Measurements from ENCODE around the gene CDC20.
A peak's percentile ranks its signal among the peaks of the same experiment; 100 is the strongest.
"Not testable (repeated sequence)": the region's sequence is repeated elsewhere in the genome, so short reads cannot be mapped to it uniquely, and the experiment has no call there.

The CDC20 gene

GRCh38 chr1:43383449-43383848 is 24.7 kb downstream of the CDC20 start:
- Histone ChIP-seq H3K9me3 (ENCODE audit: control insufficient read depth, low read length) (no peaks in the 10 kb centered on the region), H3K36me3 (ENCODE audit: control insufficient read depth, insufficient read depth, low read length) (peaks cover 76% of the 10 kb centered on the region)
- 80 to 100% methylated on average over 1 of the region's 2 CpGs for WGBS, 2 experiments (ENCODE audit: insufficient coverage in 2 of 2)

DNA sequence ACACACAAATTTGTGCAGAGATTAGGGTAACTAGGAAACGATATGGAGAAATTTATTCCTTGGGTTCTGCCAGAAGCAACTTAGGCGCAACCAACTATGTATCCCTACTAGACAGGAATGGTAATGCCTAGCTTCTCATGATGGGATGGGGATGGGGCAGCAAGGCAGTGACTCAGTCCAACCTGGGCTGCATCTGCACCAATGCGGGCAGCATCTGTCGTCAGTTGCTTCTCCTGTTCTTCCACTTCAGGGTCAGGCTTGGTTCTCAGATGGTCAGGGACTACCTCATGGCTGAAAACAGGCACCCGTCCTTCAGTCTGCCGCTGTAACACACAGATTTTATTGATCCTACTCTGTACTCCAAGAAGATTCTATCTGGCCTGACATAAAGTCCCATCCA is 27.9 kb downstream of the CDC20 start:
- H3K4me3 ChIP-seq (ENCODE audit: extremely low read depth, insufficient read depth, low read length, poor library complexity, severe bottlenecking), result no peak overlapping the region
- 98 to 100% methylated on average over 5 to 6 of the region's 6 CpGs for WGBS, 2 experiments (ENCODE audit: insufficient coverage in 2 of 2)

More at GRCh38 chr1:43383449-43383848, 24.7 kb downstream of the CDC20 start:
- Histone ChIP-seq H3K4me1 (ENCODE audit: control insufficient read depth, insufficient read depth, low read length, poor library complexity, severe bottlenecking) (peaks cover 3% of the 10 kb centered on the region), H3K4me3 (ENCODE audit: extremely low read depth, insufficient read depth, low read length, poor library complexity, severe bottlenecking) (no peak overlapping the region), H3K27ac (ENCODE audit: low read depth, low read length, severe bottlenecking) (no peak overlapping the region)

GRCh38 chr1:43387976-43388599 is 29.3 kb downstream of the CDC20 start:
- H3K4me1 ChIP-seq (ENCODE audit: control insufficient read depth, insufficient read depth, low read length, poor library complexity, severe bottlenecking), result peaks cover 11% of the 10 kb centered on the region
- WGBS, 2 experiments (ENCODE audit: insufficient coverage in 2 of 2), result 90 to 95% methylated on average over 2 of the region's 4 CpGs

More for the DNA sequence above, 27.9 kb downstream of the CDC20 start:
- H3K9me3 ChIP-seq (ENCODE audit: control insufficient read depth, low read length), result no peaks in the 10 kb centered on the region
- peaks cover 68% of the 10 kb centered on the region for H3K36me3 ChIP-seq (ENCODE audit: control insufficient read depth, insufficient read depth, low read length)
- H3K27ac ChIP-seq (ENCODE audit: low read depth, low read length, severe bottlenecking), result no peak overlapping the region
- H3K4me1 ChIP-seq (ENCODE audit: control insufficient read depth, insufficient read depth, low read length, poor library complexity, severe bottlenecking), result peaks cover 11% of the 10 kb centered on the region

DNA sequence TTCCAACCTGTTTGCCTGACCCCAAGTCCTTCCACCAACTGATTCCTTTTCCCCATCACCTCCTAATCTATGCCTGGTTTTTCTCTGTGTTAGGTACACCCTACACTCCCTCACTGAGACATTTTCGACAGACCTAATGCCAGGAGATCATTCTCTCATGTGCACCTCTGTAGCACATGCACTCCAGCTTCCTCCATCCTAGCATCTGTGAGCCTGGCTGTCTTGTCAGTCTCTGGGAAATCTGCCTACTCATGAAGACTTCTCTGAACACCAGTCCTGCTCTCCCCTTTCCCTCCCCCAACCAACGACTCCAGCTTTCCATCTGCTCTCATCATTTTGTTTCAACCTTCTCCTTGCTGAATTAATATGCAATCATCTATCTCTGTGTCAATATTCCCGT is 29.8 kb downstream of the CDC20 start:
- Histone ChIP-seq H3K36me3 (ENCODE audit: control insufficient read depth, insufficient read depth, low read length) (peaks cover 50% of the 10 kb centered on the region), H3K4me3 (ENCODE audit: extremely low read depth, insufficient read depth, low read length, poor library complexity, severe bottlenecking) (peak overlapping the region; percentile 96), H3K4me1 (ENCODE audit: control insufficient read depth, insufficient read depth, low read length, poor library complexity, severe bottlenecking) (peaks cover 11% of the 10 kb centered on the region), H3K9me3 (ENCODE audit: control insufficient read depth, low read length) (no peaks in the 10 kb centered on the region), H3K27ac (ENCODE audit: low read depth, low read length, severe bottlenecking) (no peak overlapping the region)
- WGBS, 2 experiments (ENCODE audit: insufficient coverage in 2 of 2), result 80 to 85% methylated on average over 3 of the region's 3 CpGs

More at GRCh38 chr1:43387976-43388599, 29.3 kb downstream of the CDC20 start:
- H3K4me3 ChIP-seq (ENCODE audit: extremely low read depth, insufficient read depth, low read length, poor library complexity, severe bottlenecking), result peak overlapping the region; percentile 96
- H3K36me3 ChIP-seq (ENCODE audit: control insufficient read depth, insufficient read depth, low read length), result peaks cover 55% of the 10 kb centered on the region
- H3K27ac ChIP-seq (ENCODE audit: low read depth, low read length, severe bottlenecking), result no peak overlapping the region
- H3K9me3 ChIP-seq (ENCODE audit: control insufficient read depth, low read length), result no peaks in the 10 kb centered on the region

DNA sequence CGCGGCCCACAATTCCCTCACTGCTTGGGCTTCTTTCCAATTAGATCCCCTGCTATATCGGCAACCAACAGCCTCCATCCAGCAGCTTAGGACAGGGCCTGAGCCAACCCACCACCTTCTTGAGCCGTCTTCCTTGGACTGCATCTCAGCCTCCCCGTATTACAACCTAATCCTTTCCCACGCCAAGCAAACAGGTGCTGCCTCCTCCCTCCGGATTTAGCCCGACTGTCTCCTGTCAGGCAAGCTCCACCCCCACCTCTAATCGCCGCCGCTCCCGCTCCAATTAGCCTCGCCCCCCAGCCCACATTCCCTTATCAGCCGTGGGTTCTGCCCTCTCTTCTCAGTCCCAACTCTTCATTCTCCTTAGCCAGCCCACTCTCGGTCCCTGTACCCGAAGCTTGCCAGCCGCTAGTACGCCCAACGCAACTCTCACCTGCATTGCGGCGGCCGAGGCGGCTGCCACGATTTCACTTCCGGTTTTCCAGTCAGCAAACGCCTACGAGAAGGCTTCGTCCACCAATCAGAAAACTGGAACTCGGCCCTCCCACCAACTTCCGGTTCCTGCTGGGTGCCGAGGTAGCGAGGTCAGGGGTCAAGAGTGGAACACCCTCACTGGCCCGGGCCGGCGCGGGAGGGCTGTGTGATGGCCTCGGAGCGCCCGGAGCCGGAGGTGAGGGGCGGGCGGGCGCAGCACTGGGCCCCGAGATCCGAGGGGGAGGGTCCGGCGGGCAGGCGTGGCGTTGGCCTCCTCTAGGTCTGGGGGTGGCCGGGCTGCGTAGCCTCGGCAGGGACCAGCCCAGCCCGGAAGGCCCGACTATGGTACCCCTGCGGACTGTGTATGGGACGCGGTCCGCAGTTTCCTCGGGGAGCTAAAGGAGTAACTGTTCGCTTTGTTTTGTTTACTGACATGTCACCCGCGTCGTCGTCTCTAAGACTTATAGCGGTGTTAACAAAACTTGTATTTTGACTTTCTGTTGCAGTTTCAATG is 30.8 kb downstream of the CDC20 start, which contains the start of the genes MED8 and SZT2:
MED8 (minus strand) TSS at position 475 of the 988 bp plus-strand sequence; CDS start at position 439, 36 bp downstream.
SZT2 (plus strand) TSS at position 574 of the 988 bp plus-strand sequence; CDS start at position 644, 70 bp downstream.
- Histone ChIP-seq H3K4me3 (ENCODE audit: extremely low read depth, insufficient read depth, low read length, poor library complexity, severe bottlenecking) (peak within 1 kb of the TSS; percentile 96), H3K27ac (ENCODE audit: low read depth, low read length, severe bottlenecking) (peak within 1 kb of the TSS; percentile 84), H3K4me1 (ENCODE audit: control insufficient read depth, insufficient read depth, low read length, poor library complexity, severe bottlenecking) (peaks cover 11% of the 10 kb centered on the region), H3K36me3 (ENCODE audit: control insufficient read depth, insufficient read depth, low read length) (peaks cover 45% of the 10 kb centered on the region), H3K9me3 (ENCODE audit: control insufficient read depth, low read length) (no peaks in the 10 kb centered on the region)
- 0% methylated on average over 58 to 60 of the region's 65 CpGs for WGBS, 2 experiments (ENCODE audit: insufficient coverage in 2 of 2)

GRCh38 chr1:43392702-43393101 is 33.9 kb downstream of the CDC20 start:
- 87 to 95% methylated on average over 2 of the region's 3 CpGs for WGBS, 2 experiments (ENCODE audit: insufficient coverage in 2 of 2)
- no peak overlapping the region for H3K27ac ChIP-seq (ENCODE audit: low read depth, low read length, severe bottlenecking)
- no peak overlapping the region for H3K4me3 ChIP-seq (ENCODE audit: extremely low read depth, insufficient read depth, low read length, poor library complexity, severe bottlenecking)
- H3K36me3 ChIP-seq (ENCODE audit: control insufficient read depth, insufficient read depth, low read length), result peaks cover 27% of the 10 kb centered on the region
- no peaks in the 10 kb centered on the region for H3K9me3 ChIP-seq (ENCODE audit: control insufficient read depth, low read length)
- H3K4me1 ChIP-seq (ENCODE audit: control insufficient read depth, insufficient read depth, low read length, poor library complexity, severe bottlenecking), result peaks cover 11% of the 10 kb centered on the region

DNA sequence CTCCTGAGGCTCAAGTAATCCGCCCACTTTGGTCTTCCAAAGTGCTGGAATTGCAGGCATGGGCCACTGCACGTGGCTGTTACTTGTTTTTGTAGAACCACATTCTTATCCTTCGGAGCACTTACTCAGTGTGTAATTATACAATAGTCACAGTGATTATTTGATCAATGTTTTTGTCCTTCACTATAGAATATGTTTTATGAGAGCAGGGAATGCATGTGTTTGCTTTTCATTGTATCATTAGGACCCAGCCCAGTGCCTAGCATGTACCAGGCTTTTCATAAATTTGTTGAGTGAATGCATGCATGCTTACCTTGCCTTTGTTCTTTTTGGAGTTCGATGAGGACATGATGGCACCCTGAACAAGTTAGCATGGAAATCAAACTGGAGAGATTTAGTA is 36.7 kb downstream of the CDC20 start:
- Histone ChIP-seq H3K27ac (ENCODE audit: low read depth, low read length, severe bottlenecking) (no peak overlapping the region), H3K9me3 (ENCODE audit: control insufficient read depth, low read length) (no peaks in the 10 kb centered on the region), H3K4me3 (ENCODE audit: extremely low read depth, insufficient read depth, low read length, poor library complexity, severe bottlenecking) (no peak overlapping the region), H3K4me1 (ENCODE audit: control insufficient read depth, insufficient read depth, low read length, poor library complexity, severe bottlenecking) (peaks cover 4% of the 10 kb centered on the region), H3K36me3 (ENCODE audit: control insufficient read depth, insufficient read depth, low read length) (peaks cover 17% of the 10 kb centered on the region)
- WGBS, 2 experiments (ENCODE audit: insufficient coverage in 2 of 2), result 93 to 100% methylated on average over 1 to 3 of the region's 4 CpGs

- no peaks in the 10 kb centered on the region for H3K9me3 ChIP-seq (ENCODE audit: control insufficient read depth, low read length)
- no peak overlapping the region for H3K27ac ChIP-seq (ENCODE audit: low read depth, low read length, severe bottlenecking)
- no peak overlapping the region for H3K4me3 ChIP-seq (ENCODE audit: extremely low read depth, insufficient read depth, low read length, poor library complexity, severe bottlenecking)
- 83% methylated on average over 1 of the region's 1 CpG; no CpG with 5 or more reads in 1 of the 2 experiments for WGBS, 2 experiments (ENCODE audit: insufficient coverage in 2 of 2)
- H3K4me1 ChIP-seq (ENCODE audit: control insufficient read depth, insufficient read depth, low read length, poor library complexity, severe bottlenecking), result no peaks in the 10 kb centered on the region
- H3K36me3 ChIP-seq (ENCODE audit: control insufficient read depth, insufficient read depth, low read length), result peaks cover 20% of the 10 kb centered on the region
Observed at GRCh38 chr1:43396059-43396458, 37.3 kb downstream of the CDC20 start.

DNA sequence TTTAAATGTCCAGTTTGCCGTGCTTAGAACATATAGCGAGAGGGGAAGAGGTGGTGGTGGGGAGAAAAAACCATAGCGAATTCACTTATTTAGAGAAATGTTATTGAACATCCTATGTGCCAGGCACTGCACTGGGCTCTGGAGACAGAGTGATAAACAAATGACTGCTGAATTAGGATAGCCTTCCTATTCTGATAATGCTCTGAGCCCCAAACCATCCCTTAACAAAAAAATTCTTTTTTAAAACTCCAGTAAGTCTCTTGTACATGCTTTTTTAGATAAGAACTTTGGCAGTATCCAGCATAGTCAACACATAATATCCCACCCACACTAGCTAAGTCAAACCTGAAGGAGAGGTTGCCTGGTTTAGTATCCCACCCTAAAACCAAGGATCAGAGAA is 39.4 kb downstream of the CDC20 start:
- peaks cover 24% of the 10 kb centered on the region for H3K36me3 ChIP-seq (ENCODE audit: control insufficient read depth, insufficient read depth, low read length)
- no peak overlapping the region for H3K27ac ChIP-seq (ENCODE audit: low read depth, low read length, severe bottlenecking)
- H3K4me3 ChIP-seq (ENCODE audit: extremely low read depth, insufficient read depth, low read length, poor library complexity, severe bottlenecking), result no peak overlapping the region
- no peaks in the 10 kb centered on the region for H3K9me3 ChIP-seq (ENCODE audit: control insufficient read depth, low read length)
- no peaks in the 10 kb centered on the region for H3K4me1 ChIP-seq (ENCODE audit: control insufficient read depth, insufficient read depth, low read length, poor library complexity, severe bottlenecking)
- 100% methylated on average over 2 of the region's 3 CpGs for WGBS, 2 experiments (ENCODE audit: insufficient coverage in 2 of 2)

DNA sequence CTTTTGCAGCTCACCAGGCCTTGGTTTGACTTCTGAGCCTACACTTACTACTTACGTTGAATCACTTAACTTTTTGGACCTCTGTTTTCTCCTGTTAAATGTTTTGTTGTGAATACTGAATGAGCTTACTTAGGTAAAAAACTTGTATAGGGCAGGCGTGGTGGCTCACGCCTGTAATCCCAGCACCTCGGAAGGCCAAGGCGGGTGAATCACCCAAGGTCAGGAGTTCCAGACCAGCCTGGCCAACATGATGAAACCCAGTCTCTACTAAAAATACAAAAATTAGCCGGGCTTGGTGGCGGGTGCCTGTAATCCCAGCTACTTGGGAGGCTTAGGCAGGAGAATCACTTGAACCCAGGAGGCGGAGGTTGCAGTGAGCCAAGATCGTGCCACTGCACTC is 41.7 kb downstream of the CDC20 start:
- H3K4me1 ChIP-seq (ENCODE audit: control insufficient read depth, insufficient read depth, low read length, poor library complexity, severe bottlenecking); H3K9me3 ChIP-seq (ENCODE audit: control insufficient read depth, low read length); H3K27ac ChIP-seq (ENCODE audit: low read depth, low read length, severe bottlenecking); H3K4me3 ChIP-seq (ENCODE audit: extremely low read depth, insufficient read depth, low read length, poor library complexity, severe bottlenecking): not testable (repeated sequence)
- WGBS, 2 experiments (ENCODE audit: insufficient coverage in 2 of 2), result 97 to 100% methylated on average over 2 to 7 of the region's 9 CpGs
- H3K36me3 ChIP-seq (ENCODE audit: control insufficient read depth, insufficient read depth, low read length), result peaks cover 33% of the 10 kb centered on the region
